NT2/D1 (cell line): ENCODE data around the gene PDZRN3.

Experiments
- SUZ12 ChIP-seq: IDR thresholded peaks from 2 replicates; pipeline ENCODE4 v1.6.1; 2011; ENCODE audit not compliant: insufficient read length, insufficient read depth; ENCODE audit errors: extremely low read depth
- YY1 ChIP-seq: IDR thresholded peaks from 2 replicates; pipeline ENCODE4 v1.6.1; 2011; ENCODE audit not compliant: insufficient read length, insufficient read depth

DNA sequence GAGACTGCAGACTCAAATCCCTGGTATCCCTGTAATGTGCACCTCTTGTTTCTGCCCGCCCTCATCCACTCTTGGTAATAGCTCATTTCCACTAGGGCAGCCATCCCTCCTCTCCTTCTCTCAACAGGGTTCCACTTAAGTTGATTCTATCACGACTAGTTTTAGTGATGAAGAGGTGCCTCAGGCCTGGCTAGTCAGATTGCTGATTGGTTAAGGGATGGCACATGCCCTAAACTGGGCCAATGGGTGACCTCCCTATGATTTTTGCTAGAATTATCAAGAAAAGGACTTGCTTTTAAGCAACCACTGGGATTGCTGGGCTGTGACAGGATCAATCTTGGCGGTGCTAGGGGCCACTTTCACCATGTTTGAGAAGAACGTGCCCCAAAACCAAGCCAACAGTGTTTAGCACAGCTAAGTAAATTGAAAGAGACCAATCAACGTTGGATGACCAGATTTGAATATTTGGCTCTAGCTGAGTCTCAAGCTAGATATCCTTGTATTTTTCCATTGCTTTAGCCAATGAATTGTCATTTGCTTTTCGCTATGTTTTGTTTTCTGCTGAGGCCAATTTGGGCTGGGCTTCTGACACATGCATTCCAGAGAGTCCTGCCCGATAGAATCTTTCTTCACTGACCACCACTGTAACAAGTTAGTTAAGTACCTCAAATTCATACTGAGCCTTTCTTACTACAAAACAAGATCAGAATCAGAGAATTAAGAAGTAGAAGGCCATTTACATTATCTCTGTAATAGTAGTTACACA, 131.0 kb downstream of the PDZRN3 start:
- no peak for TF ChIP-seq YY1
- TF ChIP-seq SUZ12 = no peak
